Bronchial epithelial cell (primary cell): ENCODE measurements around the gene CINP. TPM values are rescaled to one million over a fixed set of nuclear protein-coding genes. Genes with fewer than 3 reads are reported as not detected.

Experiments
- DNase-seq: peaks from one replicate; pipeline ENCODE4 v3.0.0-alpha.2; 2010; ENCODE audit warnings: low read depth
- FAIRE-seq: peaks from 2 replicates; lab custom pipeline; 2011; peaks lifted over from hg19 to GRCh38; lab: Jason Lieb, UNC
- H3K27me3 ChIP-seq: 2 replicates; pipeline ENCODE4 v1.5.1; 2011; ENCODE audit warnings: low read length; ENCODE audit not compliant: control insufficient read depth, insufficient read depth
- H3K36me3 ChIP-seq: 2 replicates; pipeline ENCODE4 v1.5.1; 2011; ENCODE audit warnings: low read length; ENCODE audit not compliant: control insufficient read depth, insufficient read depth
- H3K4me3 ChIP-seq: 2 replicates; pipeline ENCODE4 v1.5.1; 2011; ENCODE audit warnings: mild to moderate bottlenecking, low read depth, low read length, control low read depth
- CTCF ChIP-seq: IDR thresholded peaks from 2 replicates; pipeline ENCODE4 v1.5.1; 2011; ENCODE audit warnings: mild to moderate bottlenecking, moderate library complexity, low read length, control low read depth, inconsistent platforms; ENCODE audit not compliant: insufficient read depth, severe bottlenecking
- total RNA-seq: library from RNA; depleted of rRNA; stranded (reverse); fragments of >200 nt; gene quantifications from 2 replicates; pipeline ENCODE4 v1.2.1, GENCODE V29; 2014

Gene CINP
- total RNA-seq, 1 donor from 2014 or later: 38.4 TPM

GRCh38 chr14:102363182-102363943 lies 673 bp upstream of the CINP start:
- FAIRE-seq: no peak

GRCh38 chr14:102362084-102362483 lies 606 bp downstream of the CINP start:
- H3K4me3 ChIP-seq: peak overlapping the region; percentile 76
- H3K27me3 ChIP-seq: no peaks in the 10 kb centered on the region
- TF ChIP-seq CTCF: no peak
- H3K36me3 ChIP-seq: no peaks in the 10 kb centered on the region
- DNase-seq: peak; percentile 77
- FAIRE-seq: no peak

More at GRCh38 chr14:102363182-102363943, 673 bp upstream of the CINP start:
- H3K4me3 ChIP-seq: peak overlapping the region; percentile 76
- DNase-seq: peak; percentile 72
- no peaks in the 10 kb centered on the region for H3K36me3 ChIP-seq
- H3K27me3 ChIP-seq: no peaks in the 10 kb centered on the region
- no peak for TF ChIP-seq CTCF

GRCh38 chr14:102360388-102360787 lies 2.3 kb downstream of the CINP start:
- H3K36me3 ChIP-seq: peaks cover 3% of the 10 kb centered on the region
- H3K27me3 ChIP-seq: no peaks in the 10 kb centered on the region
- no peak overlapping the region for H3K4me3 ChIP-seq
- TF ChIP-seq CTCF: no peak
- DNase-seq: no peak
- no peak for FAIRE-seq

- peaks cover 3% of the 10 kb centered on the region for H3K36me3 ChIP-seq
- no peaks in the 10 kb centered on the region for H3K27me3 ChIP-seq
- FAIRE-seq (no peak), DNase-seq (no peak)
- H3K4me3 ChIP-seq: no peak overlapping the region
- no peak for TF ChIP-seq CTCF
Measured at GRCh38 chr14:102359341-102359740, 3.3 kb downstream of the CINP start.

GRCh38 chr14:102356280-102356679 lies 6.4 kb downstream of the CINP start:
- TF ChIP-seq CTCF: no peak
- DNase-seq (peak; percentile 33), FAIRE-seq (no peak)
- Histone ChIP-seq H3K36me3 (peaks cover 6% of the 10 kb centered on the region), H3K4me3 (no peak overlapping the region), H3K27me3 (no peaks in the 10 kb centered on the region)
